Astrocyte of the spinal cord (primary cell): ENCODE data around the gene GALT.

Experiments used
- DNase-seq: peaks from one replicate; pipeline ENCODE4 v3.0.0; 2011; ENCODE audit warnings: low read depth, low spot score
- H3K4me3 ChIP-seq: 2 replicates; pipeline ENCODE4 v1.5.1; 2011; ENCODE audit warnings: low read depth, mild to moderate bottlenecking, low read length, moderate library complexity
- CTCF ChIP-seq: IDR thresholded peaks from 2 replicates; pipeline ENCODE4 v1.5.1; 2012; ENCODE audit warnings: low read depth, mild to moderate bottlenecking, low read length, inconsistent platforms
- in situ Hi-C: cut with HindIII; loops from 2 replicates; pipeline ENCODE4 v1.10.0; 2017; ENCODE audit warnings: low sequenced_read_pairs

GALT gene

DNA sequence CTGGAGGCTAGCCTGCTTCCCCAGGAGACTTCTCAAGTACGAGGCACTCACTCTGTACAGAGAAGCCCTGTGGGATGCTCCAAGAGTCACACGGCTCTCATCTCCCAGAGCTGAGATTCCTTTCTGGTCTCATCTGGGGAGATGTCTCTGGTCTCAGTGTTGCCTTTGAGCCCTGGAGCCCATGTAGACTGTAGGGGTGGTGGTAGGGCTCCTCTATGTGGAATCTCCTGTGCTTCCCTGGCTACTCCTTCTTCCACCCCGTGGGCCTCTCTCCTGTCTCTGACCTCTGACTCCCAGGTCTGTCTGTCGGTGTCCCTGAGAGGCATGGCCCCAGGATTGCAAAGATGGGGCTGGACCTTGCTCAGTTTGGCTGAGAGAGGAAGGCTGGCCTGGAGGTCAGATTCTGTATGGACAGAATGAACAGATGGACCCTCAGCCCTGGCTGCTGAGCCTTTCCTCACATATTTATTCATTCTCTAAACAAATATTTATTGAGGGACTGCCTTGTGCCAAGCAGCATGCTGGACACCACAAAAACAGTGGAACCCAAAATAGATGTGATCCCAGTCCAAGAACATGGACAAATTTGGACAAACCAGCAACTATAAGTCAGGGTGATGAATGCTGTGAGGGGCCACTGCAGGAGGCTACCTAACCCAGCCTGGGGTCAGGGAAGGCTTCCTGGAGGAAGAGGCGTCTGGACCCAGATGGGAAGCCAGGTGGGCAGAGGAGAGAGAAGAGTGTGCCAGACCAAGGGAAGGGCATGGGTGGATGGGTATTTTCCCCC, 42.0 kb downstream of the GALT start:
- in situ Hi-C loops = no loop called here
- TF ChIP-seq CTCF = no peak

DNA sequence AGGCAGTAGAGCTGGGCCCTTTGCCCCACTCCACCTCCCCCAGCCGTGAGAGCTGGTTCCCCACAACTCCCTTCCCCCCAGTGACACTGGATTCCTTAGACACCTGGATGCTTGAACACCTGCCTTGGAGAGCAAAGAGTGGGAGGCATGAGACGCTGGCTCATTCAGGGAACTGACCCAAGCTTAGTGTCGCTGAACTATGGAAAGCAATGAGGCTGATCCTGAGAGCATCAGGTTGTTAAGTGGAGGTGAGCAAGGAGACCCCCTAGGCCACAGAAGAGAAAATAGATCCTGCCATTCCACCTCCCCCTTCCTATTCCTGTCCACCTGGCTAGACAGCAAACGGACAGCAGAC, 42.6 kb downstream of the GALT start:
- no peak overlapping the region for H3K4me3 ChIP-seq
- TF ChIP-seq CTCF = no peak
- no peak for DNase-seq
- in situ Hi-C loops = no loop called here

More for the DNA sequence above, 42.0 kb downstream of the GALT start:
- H3K4me3 ChIP-seq = no peak overlapping the region
- no peak for DNase-seq

- H3K4me3 ChIP-seq = no peak overlapping the region
- TF ChIP-seq CTCF = no peak
- in situ Hi-C loops = no loop called here
- no peak for DNase-seq
These were observed 43.0 kb downstream of the GALT start for GRCh38 chr9:34689512-34689911.

DNA sequence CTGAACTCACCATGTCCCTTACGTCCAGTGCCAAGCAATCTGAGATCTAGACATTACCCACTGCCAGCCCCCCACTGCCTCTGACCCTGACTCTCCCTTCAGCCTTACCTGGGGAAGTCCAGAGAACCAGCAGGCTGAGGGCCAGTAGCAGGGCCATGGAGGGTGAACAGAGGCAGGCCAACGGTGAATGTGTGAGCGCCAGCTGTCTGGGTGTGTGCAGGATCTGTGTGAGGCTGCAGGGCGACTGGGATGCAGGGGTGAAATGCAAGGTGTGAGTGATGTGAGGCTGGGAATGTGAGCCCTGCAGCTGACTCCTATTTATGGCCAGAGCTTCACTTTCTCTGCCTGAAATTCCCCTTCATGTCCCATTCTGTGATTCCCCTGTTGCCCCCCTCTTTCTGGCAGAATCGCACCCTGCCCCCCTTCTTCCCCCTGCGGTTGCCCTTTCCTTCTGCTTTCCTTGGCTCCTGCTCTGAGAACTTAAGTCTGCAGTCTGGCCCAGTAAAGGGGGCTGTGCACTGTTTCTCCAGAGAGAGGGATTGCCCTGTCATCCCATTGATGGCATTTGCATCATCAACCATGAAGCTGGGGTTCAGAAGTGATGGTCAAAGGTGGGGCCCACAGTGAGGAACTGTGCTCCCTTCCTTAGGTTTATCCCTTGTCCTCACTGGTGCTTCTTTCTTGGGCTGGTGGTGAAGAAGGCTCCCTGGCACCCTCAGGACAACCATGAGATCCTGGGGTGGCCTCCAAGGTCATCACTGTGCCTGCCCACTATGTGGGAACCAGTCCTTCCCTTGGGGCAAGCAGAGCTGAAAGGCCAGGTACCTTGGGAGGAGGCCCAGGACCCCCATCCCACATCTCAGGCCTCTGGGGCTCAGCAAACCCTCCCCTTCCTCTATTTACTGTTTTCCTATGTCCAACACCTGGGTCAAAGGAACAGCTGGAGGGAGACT, 44.8 kb downstream of the GALT start, which contains the start of gene CCL19:
Gene CCL19 (minus strand): TSS at position 294 of the 953 bp plus-strand sequence. CDS start 137 bp downstream, at position 157.
- in situ Hi-C loops = no loop called here
- no peak within 1 kb of the TSS for H3K4me3 ChIP-seq
- no peak for DNase-seq
- no peak for TF ChIP-seq CTCF

- no peak for TF ChIP-seq CTCF
- H3K4me3 ChIP-seq = no peak overlapping the region
- DNase-seq = no peak
- in situ Hi-C loops = no loop called here
These were observed 45.5 kb downstream of the GALT start for GRCh38 chr9:34691936-34692315.

GRCh38 chr9:34693560-34693959, 47.1 kb downstream of the GALT start:
- in situ Hi-C loops = no loop called here
- no peak for TF ChIP-seq CTCF
- DNase-seq = no peak
- no peak overlapping the region for H3K4me3 ChIP-seq
